ENCODE measurements around the gene OTOP1. TPM values are rescaled to one million over a fixed set of nuclear protein-coding genes. Genes with fewer than 3 reads are reported as not detected.

The OTOP1 gene
- polyA plus RNA-seq, 1 donor from 2014 or later: 0.16 TPM

DNA sequence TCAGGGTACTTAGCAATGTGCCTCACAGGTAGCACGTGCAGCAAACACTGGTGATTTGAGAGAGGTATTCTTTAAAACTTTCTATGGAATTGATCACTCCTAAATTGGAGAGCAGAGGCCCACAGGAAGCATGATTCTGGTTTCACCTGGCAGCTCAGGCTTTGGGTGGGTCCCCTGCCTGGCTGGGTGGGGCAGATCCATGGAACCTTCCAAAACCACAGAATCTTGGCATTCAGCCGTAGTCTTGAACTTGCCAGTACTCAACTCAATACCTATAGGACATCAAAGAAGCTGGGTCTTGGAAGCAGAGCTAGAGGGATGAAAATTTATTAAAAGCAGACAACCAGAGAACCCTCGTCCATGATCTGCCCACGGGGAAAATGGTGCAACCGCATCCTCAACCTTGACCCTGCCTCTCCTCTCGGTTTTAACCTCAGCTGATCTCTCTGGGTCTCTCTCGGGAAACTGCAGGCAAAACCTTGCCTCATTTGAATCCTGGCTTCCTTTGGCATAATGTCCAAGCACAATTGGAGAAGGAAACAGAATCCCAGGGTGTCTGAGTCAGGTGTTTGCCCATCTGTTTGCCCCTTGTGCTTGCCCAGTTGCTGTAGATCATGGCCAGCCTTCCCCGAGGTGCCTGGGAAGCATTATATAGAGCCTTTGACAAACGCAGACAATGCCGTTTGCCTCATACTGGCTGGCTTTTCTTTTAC is 22.9 kb downstream of the OTOP1 start:
- Histone ChIP-seq H3K9me3 (ENCODE audit: low read length) (no peaks in the 10 kb centered on the region), H3K9me2 (ENCODE audit: insufficient read depth, low read length) (no peaks in the 10 kb centered on the region), H3K27ac (ENCODE audit: low read length) (no peak overlapping the region), H3K4me3 (ENCODE audit: low read length) (no peak overlapping the region), H3F3A (ENCODE audit: insufficient read depth, low read length, poor library complexity, severe bottlenecking) (no peaks in the 10 kb centered on the region), H2AFZ (ENCODE audit: low read depth, low read length) (no peak overlapping the region), H3K27me3 (ENCODE audit: insufficient read depth, low read depth, low read length) (no peaks in the 10 kb centered on the region), H4K20me1 (ENCODE audit: insufficient read depth) (no peaks in the 10 kb centered on the region), H3K36me3 (ENCODE audit: insufficient read depth, low read length) (no peaks in the 10 kb centered on the region), H3K4me2 (ENCODE audit: low read length) (no peak overlapping the region), H3K79me2 (replicated peaks; ENCODE audit: insufficient read depth, low read length) (no peaks in the 10 kb centered on the region), H3K9ac (ENCODE audit: low read length) (no peak overlapping the region)
- TF ChIP-seq, protein P1, sequence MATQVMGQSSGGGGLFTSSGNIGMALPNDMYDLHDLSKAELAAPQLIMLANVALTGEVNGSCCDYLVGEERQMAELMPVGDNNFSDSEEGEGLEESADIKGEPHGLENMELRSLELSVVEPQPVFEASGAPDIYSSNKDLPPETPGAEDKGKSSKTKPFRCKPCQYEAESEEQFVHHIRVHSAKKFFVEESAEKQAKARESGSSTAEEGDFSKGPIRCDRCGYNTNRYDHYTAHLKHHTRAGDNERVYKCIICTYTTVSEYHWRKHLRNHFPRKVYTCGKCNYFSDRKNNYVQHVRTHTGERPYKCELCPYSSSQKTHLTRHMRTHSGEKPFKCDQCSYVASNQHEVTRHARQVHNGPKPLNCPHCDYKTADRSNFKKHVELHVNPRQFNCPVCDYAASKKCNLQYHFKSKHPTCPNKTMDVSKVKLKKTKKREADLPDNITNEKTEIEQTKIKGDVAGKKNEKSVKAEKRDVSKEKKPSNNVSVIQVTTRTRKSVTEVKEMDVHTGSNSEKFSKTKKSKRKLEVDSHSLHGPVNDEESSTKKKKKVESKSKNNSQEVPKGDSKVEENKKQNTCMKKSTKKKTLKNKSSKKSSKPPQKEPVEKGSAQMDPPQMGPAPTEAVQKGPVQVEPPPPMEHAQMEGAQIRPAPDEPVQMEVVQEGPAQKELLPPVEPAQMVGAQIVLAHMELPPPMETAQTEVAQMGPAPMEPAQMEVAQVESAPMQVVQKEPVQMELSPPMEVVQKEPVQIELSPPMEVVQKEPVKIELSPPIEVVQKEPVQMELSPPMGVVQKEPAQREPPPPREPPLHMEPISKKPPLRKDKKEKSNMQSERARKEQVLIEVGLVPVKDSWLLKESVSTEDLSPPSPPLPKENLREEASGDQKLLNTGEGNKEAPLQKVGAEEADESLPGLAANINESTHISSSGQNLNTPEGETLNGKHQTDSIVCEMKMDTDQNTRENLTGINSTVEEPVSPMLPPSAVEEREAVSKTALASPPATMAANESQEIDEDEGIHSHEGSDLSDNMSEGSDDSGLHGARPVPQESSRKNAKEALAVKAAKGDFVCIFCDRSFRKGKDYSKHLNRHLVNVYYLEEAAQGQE (IDR thresholded peaks at IDR 0.05; ENCODE audit: borderline replicate concordance): no peak
- TF ChIP-seq EP300 (conservative IDR thresholded peaks at IDR 0.05; ENCODE audit: poor library complexity, severe bottlenecking): no peak
- TF ChIP-seq SMC3 (conservative IDR thresholded peaks at IDR 0.05; ENCODE audit: poor library complexity): no peak
- no peak for TF ChIP-seq EZH2 (IDR thresholded peaks at IDR 0.05; ENCODE audit: borderline replicate concordance, insufficient read depth, low read length, poor library complexity, severe bottlenecking)
- no peak for TF ChIP-seq CTCF (IDR thresholded peaks at IDR 0.05; ENCODE audit: poor library complexity, severe bottlenecking)
- no peak for TF ChIP-seq MXI1 (conservative IDR thresholded peaks at IDR 0.05; ENCODE audit: poor library complexity, severe bottlenecking)
- TF ChIP-seq RAD21 (conservative IDR thresholded peaks at IDR 0.05): no peak
- no peak for TF ChIP-seq TAF1 (IDR thresholded peaks at IDR 0.05; ENCODE audit: low read depth)
- no peak for TF ChIP-seq POLR2AphosphoS5 (IDR thresholded peaks at IDR 0.05)

- no peak overlapping the region for H3K4me2 ChIP-seq (ENCODE audit: low read length)
- H3K27ac ChIP-seq (ENCODE audit: low read length): no peak overlapping the region
Measured at GRCh38 chr4:4202510-4202909, 24.2 kb downstream of the OTOP1 start.

More at GRCh38 chr4:4202510-4202909, 24.2 kb downstream of the OTOP1 start:
- H3K79me2 ChIP-seq (replicated peaks; ENCODE audit: insufficient read depth, low read length): no peaks in the 10 kb centered on the region
- H4K20me1 ChIP-seq (ENCODE audit: insufficient read depth): no peaks in the 10 kb centered on the region
- no peak overlapping the region for H3K4me3 ChIP-seq (ENCODE audit: low read length)
- H3K36me3 ChIP-seq (ENCODE audit: insufficient read depth, low read length): no peaks in the 10 kb centered on the region
- no peaks in the 10 kb centered on the region for H3F3A ChIP-seq (ENCODE audit: insufficient read depth, low read length, poor library complexity, severe bottlenecking)
- no peak overlapping the region for H3K9ac ChIP-seq (ENCODE audit: low read length)
- H2AFZ ChIP-seq (ENCODE audit: low read depth, low read length): no peak overlapping the region
- H3K9me2 ChIP-seq (ENCODE audit: insufficient read depth, low read length): no peaks in the 10 kb centered on the region
- no peak for TF ChIP-seq MXI1 (conservative IDR thresholded peaks at IDR 0.05; ENCODE audit: poor library complexity, severe bottlenecking)
- TF ChIP-seq POLR2AphosphoS5 (IDR thresholded peaks at IDR 0.05): no peak
- no peak for TF ChIP-seq TAF1 (IDR thresholded peaks at IDR 0.05; ENCODE audit: low read depth)
- no peak for TF ChIP-seq EZH2 (IDR thresholded peaks at IDR 0.05; ENCODE audit: borderline replicate concordance, insufficient read depth, low read length, poor library complexity, severe bottlenecking)
- TF ChIP-seq RAD21 (conservative IDR thresholded peaks at IDR 0.05): no peak
- TF ChIP-seq CTCF (IDR thresholded peaks at IDR 0.05; ENCODE audit: poor library complexity, severe bottlenecking): no peak
- TF ChIP-seq EP300 (conservative IDR thresholded peaks at IDR 0.05; ENCODE audit: poor library complexity, severe bottlenecking): no peak
- TF ChIP-seq, protein P1 (IDR thresholded peaks at IDR 0.05; ENCODE audit: borderline replicate concordance): no peak
- no peak for TF ChIP-seq SMC3 (conservative IDR thresholded peaks at IDR 0.05; ENCODE audit: poor library complexity)
- H3K9me3 ChIP-seq (ENCODE audit: low read length): no peaks in the 10 kb centered on the region
- no peaks in the 10 kb centered on the region for H3K27me3 ChIP-seq (ENCODE audit: insufficient read depth, low read depth, low read length)

All from neural cell (in vitro differentiated cells).